ENCODE results near the gene KIAA0825.
A peak's percentile ranks its signal among the peaks of the same experiment; 100 is the strongest.
"Not testable (repeated sequence)": the region's sequence is repeated elsewhere in the genome, so short reads cannot be mapped to it uniquely, and the experiment has no call there.

KIAA0825 gene

DNA sequence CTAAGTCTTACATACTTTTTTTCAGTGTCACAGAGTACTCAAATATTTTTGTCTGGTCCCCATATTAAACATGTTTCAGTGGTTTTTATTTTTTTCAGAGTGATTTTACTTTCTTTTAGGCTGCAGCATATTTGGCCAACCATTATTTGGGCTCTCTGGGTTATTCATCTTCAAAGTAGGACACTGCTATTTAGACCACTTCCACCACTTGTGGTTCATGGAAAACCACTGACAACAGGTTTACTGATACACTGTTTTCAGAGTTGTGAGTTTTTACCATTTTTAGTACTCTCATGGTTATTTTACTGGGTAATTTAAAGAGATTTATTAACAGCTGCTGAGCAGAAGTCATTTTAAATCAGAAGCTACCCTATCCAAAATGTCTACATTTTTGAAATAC lies 437.6 kb downstream of the KIAA0825 start:
- H3K4me3 ChIP-seq (ENCODE audit: low read depth, low read length), result no peak overlapping the region
- TF ChIP-seq, protein P1, sequence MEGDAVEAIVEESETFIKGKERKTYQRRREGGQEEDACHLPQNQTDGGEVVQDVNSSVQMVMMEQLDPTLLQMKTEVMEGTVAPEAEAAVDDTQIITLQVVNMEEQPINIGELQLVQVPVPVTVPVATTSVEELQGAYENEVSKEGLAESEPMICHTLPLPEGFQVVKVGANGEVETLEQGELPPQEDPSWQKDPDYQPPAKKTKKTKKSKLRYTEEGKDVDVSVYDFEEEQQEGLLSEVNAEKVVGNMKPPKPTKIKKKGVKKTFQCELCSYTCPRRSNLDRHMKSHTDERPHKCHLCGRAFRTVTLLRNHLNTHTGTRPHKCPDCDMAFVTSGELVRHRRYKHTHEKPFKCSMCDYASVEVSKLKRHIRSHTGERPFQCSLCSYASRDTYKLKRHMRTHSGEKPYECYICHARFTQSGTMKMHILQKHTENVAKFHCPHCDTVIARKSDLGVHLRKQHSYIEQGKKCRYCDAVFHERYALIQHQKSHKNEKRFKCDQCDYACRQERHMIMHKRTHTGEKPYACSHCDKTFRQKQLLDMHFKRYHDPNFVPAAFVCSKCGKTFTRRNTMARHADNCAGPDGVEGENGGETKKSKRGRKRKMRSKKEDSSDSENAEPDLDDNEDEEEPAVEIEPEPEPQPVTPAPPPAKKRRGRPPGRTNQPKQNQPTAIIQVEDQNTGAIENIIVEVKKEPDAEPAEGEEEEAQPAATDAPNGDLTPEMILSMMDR (IDR thresholded peaks at IDR 0.05; ENCODE audit: insufficient read depth, low read depth, low read length, missing control alignments), result no peak
- DNase-seq (ENCODE audit: low read depth), result no peak

DNA sequence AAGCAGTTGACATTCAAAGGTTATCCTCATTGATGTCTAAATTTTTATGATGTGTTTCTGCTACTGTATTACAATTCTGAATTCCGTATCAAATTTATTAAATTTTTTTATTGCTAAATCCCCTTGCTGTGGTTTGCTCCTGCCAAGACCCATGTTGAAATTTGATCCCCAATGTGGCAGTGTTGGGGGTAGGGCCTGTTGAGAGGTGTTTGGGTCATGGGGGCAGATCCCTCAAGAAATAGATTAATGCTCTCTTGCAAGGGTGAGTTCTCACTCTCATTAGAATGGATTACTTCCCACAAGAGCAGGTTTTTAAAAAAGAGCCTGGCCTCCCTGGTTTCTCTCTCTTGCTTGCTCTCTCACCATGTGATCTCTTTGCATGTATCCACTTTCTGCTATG lies 442.5 kb downstream of the KIAA0825 start:
- TF ChIP-seq, protein P1 (IDR thresholded peaks at IDR 0.05; ENCODE audit: insufficient read depth, low read depth, low read length, missing control alignments), result no peak
- no peak overlapping the region for H3K4me3 ChIP-seq (ENCODE audit: low read depth, low read length)
- no peak for DNase-seq (ENCODE audit: low read depth)

DNA sequence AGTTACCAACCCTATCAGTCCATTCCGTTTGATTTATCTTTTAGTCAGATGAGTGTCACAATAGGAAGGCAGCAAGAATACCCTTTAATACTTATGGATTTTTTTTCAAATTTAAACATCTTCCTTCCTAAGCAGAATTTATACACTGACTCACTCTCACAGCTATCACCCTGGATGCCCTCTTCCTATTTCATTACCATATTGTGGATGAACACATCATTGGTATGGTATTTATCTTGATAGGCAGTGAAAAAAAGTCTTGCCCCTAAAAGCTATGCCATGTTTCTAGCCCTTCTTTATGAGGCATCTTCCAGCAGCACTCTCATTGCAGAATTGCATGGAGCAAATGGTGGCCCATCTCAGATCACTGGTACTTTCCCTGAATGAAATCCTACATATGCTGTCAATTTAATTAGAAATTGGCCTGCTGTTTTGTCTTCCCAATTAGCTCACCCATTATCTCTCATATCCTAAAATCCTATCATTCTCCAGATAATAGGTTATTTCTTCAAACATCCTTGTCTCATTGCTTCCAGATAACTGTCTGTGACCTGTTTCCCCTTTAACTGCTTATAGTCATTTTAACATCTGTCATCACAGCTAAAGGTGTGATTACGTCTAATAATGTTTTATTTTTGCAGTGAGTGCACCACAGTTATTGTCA lies 443.5 kb downstream of the KIAA0825 start:
- TF ChIP-seq, protein P1 (IDR thresholded peaks at IDR 0.05; ENCODE audit: insufficient read depth, low read depth, low read length, missing control alignments), result no peak
- H3K4me3 ChIP-seq (ENCODE audit: low read depth, low read length), result no peak overlapping the region
- DNase-seq (ENCODE audit: low read depth), result no peak

DNA sequence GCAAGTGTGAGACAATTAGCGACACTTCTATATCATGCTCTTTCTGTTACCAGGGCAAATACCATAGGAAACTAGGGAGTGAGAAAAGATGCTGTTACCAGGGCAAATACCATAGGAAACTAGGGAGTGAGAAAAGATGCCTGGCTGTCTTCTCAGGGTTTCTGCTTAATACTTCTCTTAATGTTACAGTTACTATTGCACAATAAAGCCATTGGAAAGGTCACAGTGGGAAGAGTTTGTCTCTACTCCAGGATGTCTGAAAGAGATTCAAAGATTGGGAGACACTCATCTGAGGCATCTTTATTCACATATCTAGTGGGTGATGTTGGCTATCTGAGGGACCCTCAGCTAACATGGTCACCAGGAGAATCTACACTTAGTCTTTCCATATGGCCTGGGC lies 445.3 kb downstream of the KIAA0825 start:
- no peak overlapping the region for H3K4me3 ChIP-seq (ENCODE audit: low read depth, low read length)
- TF ChIP-seq, protein P1 (IDR thresholded peaks at IDR 0.05; ENCODE audit: insufficient read depth, low read depth, low read length, missing control alignments), result no peak
- DNase-seq (ENCODE audit: low read depth), result no peak

DNA sequence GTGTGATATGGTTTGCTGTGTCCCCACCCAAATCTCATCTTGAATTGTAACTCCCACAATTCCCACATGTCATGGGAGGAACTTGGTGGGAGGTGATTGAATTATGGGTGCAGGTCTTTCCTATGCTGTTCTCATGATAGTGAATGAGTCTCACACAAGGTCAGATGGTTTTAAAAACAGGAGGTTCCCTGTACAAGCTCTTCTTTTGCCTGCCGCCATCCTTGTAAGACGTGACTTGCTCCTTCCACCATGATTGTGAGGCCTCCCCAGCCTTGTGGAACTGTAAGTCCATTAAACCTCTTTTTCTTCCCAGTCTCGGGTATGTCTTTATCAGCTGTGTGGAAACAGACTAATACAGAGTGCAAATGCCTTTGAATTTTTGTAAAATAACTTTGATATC lies 447.3 kb downstream of the KIAA0825 start:
- H3K4me3 ChIP-seq (ENCODE audit: low read depth, low read length); DNase-seq (ENCODE audit: low read depth): not testable (repeated sequence)

DNA sequence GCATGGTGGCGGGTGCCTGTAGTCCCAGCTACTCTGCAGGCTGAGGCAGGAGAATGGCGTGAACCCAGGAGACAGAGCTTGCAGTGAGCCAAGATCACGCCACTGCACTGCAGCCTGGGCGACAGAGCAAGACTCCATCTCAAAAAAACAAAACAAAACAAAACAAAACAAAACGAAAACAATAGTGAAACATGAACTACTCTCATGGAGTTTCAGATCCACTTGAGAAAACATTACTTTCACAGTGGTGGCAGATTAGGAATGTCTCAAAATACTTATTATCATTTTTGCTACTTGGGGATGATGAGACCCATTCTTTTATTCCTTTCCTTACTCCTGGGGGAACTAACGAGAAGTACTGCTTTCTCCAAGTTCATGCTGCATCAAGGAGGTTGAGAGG lies 448.2 kb downstream of the KIAA0825 start:
- H3K4me3 ChIP-seq (ENCODE audit: low read depth, low read length), result not testable (repeated sequence)
- DNase-seq (ENCODE audit: low read depth), result peak; percentile 13

DNA sequence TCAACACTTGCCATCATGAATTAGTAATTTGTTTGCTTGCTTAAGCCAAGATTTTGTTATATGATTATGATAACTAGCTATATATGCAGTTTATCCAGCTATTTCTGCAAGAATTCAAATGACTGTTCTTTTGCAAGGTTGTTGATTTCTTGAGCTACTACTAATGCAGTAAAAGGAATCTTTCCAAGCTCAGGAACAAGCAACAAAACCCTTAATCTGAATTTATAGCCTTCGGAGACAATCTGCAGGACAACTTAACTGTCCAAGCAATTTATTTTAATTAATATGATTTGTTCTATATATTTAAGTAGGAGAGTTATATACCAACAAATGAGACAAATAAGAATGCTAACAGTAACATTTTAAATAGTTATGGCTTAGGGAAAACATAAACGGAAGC lies 450.3 kb downstream of the KIAA0825 start:
- DNase-seq (ENCODE audit: low read depth), result no peak

DNA sequence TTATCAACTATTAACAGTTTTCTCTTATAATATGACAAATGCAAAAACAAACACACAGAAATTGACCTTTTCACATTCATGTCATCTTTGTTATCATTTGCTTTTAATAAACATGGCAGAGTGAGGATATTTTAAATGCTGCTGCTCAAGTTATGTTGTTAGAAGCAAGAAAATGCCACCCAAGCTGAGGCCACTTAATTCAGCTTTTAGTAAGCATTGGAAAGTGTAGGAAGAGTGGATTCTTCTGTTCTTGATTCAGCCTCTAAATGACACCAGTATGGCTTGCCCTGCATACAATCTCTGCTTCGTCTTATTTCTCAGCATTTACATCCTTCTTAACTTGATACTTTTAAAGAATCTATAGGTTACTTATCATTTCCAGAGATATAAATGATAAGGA lies 456.6 kb downstream of the KIAA0825 start:
- DNase-seq (ENCODE audit: low read depth), result no peak
- TF ChIP-seq, protein P1 (IDR thresholded peaks at IDR 0.05; ENCODE audit: insufficient read depth, low read depth, low read length, missing control alignments), result no peak
- H3K4me3 ChIP-seq (ENCODE audit: low read depth, low read length), result no peak overlapping the region

More for the DNA sequence above, 450.3 kb downstream of the KIAA0825 start:
- no peak overlapping the region for H3K4me3 ChIP-seq (ENCODE audit: low read depth, low read length)
- TF ChIP-seq, protein P1 (IDR thresholded peaks at IDR 0.05; ENCODE audit: insufficient read depth, low read depth, low read length, missing control alignments), result no peak

Measured in GM12865 (cell line).